Astrocyte (in vitro differentiated cells and primary cell): ENCODE results near the gene HMOX2. TPM values are rescaled to one million over a fixed set of nuclear protein-coding genes. Genes with fewer than 3 reads are reported as not detected.

ENCODE experiments used
- DNase-seq: peaks from one replicate; pipeline ENCODE4 v3.0.0-alpha.2; 2010; ENCODE audit warnings: low read depth
- FAIRE-seq: peaks from 2 replicates; lab custom pipeline; 2011; peaks lifted over from hg19 to GRCh38; lab: Jason Lieb, UNC
- H2AFZ ChIP-seq: 2 replicates; pipeline ENCODE4 v1.6.0; 2012; ENCODE audit warnings: low read depth, low read length, inconsistent platforms
- H3K27ac ChIP-seq: 2 replicates; pipeline ENCODE4 v1.5.1; 2011; ENCODE audit warnings: low read depth, low read length, inconsistent platforms
- H3K27me3 ChIP-seq: 2 replicates; pipeline ENCODE4 v1.6.0; 2011; ENCODE audit warnings: low read length, inconsistent platforms; ENCODE audit not compliant: insufficient read depth
- H3K36me3 ChIP-seq: 2 replicates; pipeline ENCODE4 v1.5.1; 2011; ENCODE audit warnings: low read length, inconsistent platforms; ENCODE audit not compliant: insufficient read depth
- H3K4me1 ChIP-seq: 2 replicates; pipeline ENCODE4 v1.5.1; 2011; ENCODE audit warnings: low read length, inconsistent platforms; ENCODE audit not compliant: insufficient read depth
- H3K4me2 ChIP-seq: 2 replicates; pipeline ENCODE4 v1.6.0; 2012; ENCODE audit warnings: low read length, inconsistent platforms
- H3K4me3 ChIP-seq: 2 replicates; pipeline ENCODE4 v1.5.1; 2011; ENCODE audit warnings: low read depth, mild to moderate bottlenecking, low read length, inconsistent platforms; ENCODE audit not compliant: insufficient read depth
- H3K79me2 ChIP-seq: 2 replicates; pipeline ENCODE4 v1.6.0; 2012; ENCODE audit warnings: mild to moderate bottlenecking, low read length, inconsistent platforms; ENCODE audit not compliant: insufficient read depth
- H3K9ac ChIP-seq: 2 replicates; pipeline ENCODE4 v1.6.0; 2012; ENCODE audit warnings: mild to moderate bottlenecking, low read length, inconsistent platforms
- H3K9me3 ChIP-seq: 2 replicates; pipeline ENCODE4 v1.5.1; 2012; ENCODE audit warnings: low read depth, mild to moderate bottlenecking, low read length, inconsistent platforms; ENCODE audit not compliant: insufficient read depth
- H4K20me1 ChIP-seq: 2 replicates; pipeline ENCODE4 v1.6.0; 2012; ENCODE audit warnings: low read length, inconsistent platforms; ENCODE audit not compliant: insufficient read depth
- H3K27ac Mint-ChIP-seq: one replicate; pipeline ENCODE4 v1.8.0; 2021; ENCODE audit warnings: mild to moderate bottlenecking, mixed read lengths; ENCODE audit not compliant: unreplicated experiment
- H3K27me3 Mint-ChIP-seq: one replicate; pipeline ENCODE4 v1.8.0; 2021; ENCODE audit warnings: low read depth, mixed read lengths; ENCODE audit not compliant: unreplicated experiment
- H3K36me3 Mint-ChIP-seq: one replicate; pipeline ENCODE4 v1.8.0; 2021; ENCODE audit warnings: low read depth, mixed read lengths; ENCODE audit not compliant: unreplicated experiment
- H3K4me1 Mint-ChIP-seq: one replicate; pipeline ENCODE4 v1.8.0; 2021; ENCODE audit warnings: low read depth, mixed read lengths; ENCODE audit not compliant: unreplicated experiment
- H3K4me3 Mint-ChIP-seq: one replicate; pipeline ENCODE4 v1.8.0; 2021; ENCODE audit warnings: mild to moderate bottlenecking, moderate library complexity, mixed read lengths; ENCODE audit not compliant: unreplicated experiment
- H3K9me3 Mint-ChIP-seq: one replicate; pipeline ENCODE4 v1.8.0; 2021; ENCODE audit warnings: mild to moderate bottlenecking, mixed read lengths; ENCODE audit not compliant: unreplicated experiment
- EZH2 ChIP-seq: IDR thresholded peaks from 2 replicates; pipeline ENCODE4 v1.6.1; 2012; ENCODE audit warnings: mild to moderate bottlenecking, low read length, inconsistent platforms; ENCODE audit not compliant: insufficient read depth
- total RNA-seq: library from RNA; stranded (reverse); gene quantifications from 2 replicates; pipeline ENCODE4 v1.2.1, GENCODE V29; 2021
- TF ChIP-seq, protein P1 (sequence below): IDR thresholded peaks from 2 replicates; pipeline ENCODE4 v1.5.1; 2011; ENCODE audit warnings: low read depth, mild to moderate bottlenecking, inconsistent platforms, low read length, moderate library complexity; ENCODE audit not compliant: insufficient read depth

Gene HMOX2
- total RNA-seq, 1 donor from 2014 or later: 64.9 TPM

DNA sequence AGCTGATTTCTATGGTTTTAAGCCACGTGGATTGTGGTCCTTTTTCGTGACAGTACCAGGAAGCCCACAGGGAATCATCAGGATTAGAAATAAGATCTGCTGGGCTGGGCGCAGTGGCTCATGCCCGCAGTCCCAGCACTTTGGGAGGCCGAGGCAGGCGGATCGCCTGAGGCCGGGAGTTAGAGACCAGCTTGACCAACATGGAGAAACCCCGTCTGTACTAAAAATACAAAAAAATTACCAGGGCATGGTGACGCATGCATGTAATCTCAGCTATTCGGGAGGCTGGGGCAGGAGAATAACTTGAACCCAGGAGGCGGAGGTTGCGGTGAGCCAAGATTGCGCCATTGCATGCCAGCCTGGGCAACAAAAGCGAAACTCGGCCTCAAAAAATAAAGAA lies 8.3 kb upstream of the HMOX2 start:
- no peak for FAIRE-seq
- H3K27ac ChIP-seq: no peak overlapping the region
- peaks cover 17% of the 10 kb centered on the region for H3K36me3 Mint-ChIP-seq

DNA sequence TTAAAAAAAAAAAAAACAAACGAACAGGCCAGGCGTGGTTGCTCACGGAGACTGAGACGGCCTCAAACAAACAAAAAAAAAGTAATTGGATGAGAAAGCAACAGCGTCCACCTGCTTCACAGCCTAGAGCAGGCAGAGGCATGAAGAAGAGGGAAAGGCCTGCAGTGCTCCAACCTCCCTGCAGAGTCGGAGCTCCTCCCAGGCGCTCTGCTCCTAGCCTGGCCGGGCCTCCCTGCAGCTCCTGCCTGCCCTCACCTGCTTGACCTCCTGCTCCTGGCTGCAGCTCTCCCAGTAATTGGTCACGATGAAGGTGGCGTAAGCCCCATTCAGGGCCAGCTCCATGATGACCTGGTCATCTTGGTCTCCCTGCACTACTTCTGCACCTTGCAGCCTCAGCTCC lies 7.2 kb upstream of the HMOX2 start:
- Histone ChIP-seq H3K4me1 (peaks cover 12% of the 10 kb centered on the region), H3K36me3 (no peaks in the 10 kb centered on the region), H3K27me3 (no peaks in the 10 kb centered on the region), H2AFZ (no peak overlapping the region), H3K79me2 (peaks cover 5% of the 10 kb centered on the region), H3K9ac (no peak overlapping the region), H3K4me2 (no peak overlapping the region), H3K9me3 (no peaks in the 10 kb centered on the region), H4K20me1 (no peaks in the 10 kb centered on the region), H3K4me3 (no peak overlapping the region), H3K27ac (no peak overlapping the region)
- H3K27ac Mint-ChIP-seq: no peak overlapping the region
- peaks cover 6% of the 10 kb centered on the region for H3K4me1 Mint-ChIP-seq
- no peaks in the 10 kb centered on the region for H3K27me3 Mint-ChIP-seq
- H3K4me3 Mint-ChIP-seq: no peak overlapping the region
- H3K9me3 Mint-ChIP-seq: peaks cover 1% of the 10 kb centered on the region
- DNase-seq (no peak), FAIRE-seq (no peak)
- peaks cover 18% of the 10 kb centered on the region for H3K36me3 Mint-ChIP-seq
- TF ChIP-seq, protein P1, sequence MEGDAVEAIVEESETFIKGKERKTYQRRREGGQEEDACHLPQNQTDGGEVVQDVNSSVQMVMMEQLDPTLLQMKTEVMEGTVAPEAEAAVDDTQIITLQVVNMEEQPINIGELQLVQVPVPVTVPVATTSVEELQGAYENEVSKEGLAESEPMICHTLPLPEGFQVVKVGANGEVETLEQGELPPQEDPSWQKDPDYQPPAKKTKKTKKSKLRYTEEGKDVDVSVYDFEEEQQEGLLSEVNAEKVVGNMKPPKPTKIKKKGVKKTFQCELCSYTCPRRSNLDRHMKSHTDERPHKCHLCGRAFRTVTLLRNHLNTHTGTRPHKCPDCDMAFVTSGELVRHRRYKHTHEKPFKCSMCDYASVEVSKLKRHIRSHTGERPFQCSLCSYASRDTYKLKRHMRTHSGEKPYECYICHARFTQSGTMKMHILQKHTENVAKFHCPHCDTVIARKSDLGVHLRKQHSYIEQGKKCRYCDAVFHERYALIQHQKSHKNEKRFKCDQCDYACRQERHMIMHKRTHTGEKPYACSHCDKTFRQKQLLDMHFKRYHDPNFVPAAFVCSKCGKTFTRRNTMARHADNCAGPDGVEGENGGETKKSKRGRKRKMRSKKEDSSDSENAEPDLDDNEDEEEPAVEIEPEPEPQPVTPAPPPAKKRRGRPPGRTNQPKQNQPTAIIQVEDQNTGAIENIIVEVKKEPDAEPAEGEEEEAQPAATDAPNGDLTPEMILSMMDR: no peak
- no peak for TF ChIP-seq EZH2

More for the DNA sequence above, 8.3 kb upstream of the HMOX2 start:
- Histone ChIP-seq H3K4me3 (no peak overlapping the region), H2AFZ (no peak overlapping the region), H4K20me1 (peaks cover 5% of the 10 kb centered on the region), H3K79me2 (no peaks in the 10 kb centered on the region), H3K4me1 (peaks cover 12% of the 10 kb centered on the region), H3K36me3 (no peaks in the 10 kb centered on the region), H3K9ac (no peak overlapping the region), H3K4me2 (no peak overlapping the region), H3K27me3 (no peaks in the 10 kb centered on the region), H3K9me3 (no peaks in the 10 kb centered on the region)
- TF ChIP-seq, protein P1: no peak
- no peak for TF ChIP-seq EZH2
- Mint-ChIP-seq H3K4me1 (peaks cover 12% of the 10 kb centered on the region), H3K27me3 (no peaks in the 10 kb centered on the region), H3K27ac (no peak overlapping the region), H3K4me3 (no peak overlapping the region), H3K9me3 (peaks cover 1% of the 10 kb centered on the region)
- no peak for DNase-seq

DNA sequence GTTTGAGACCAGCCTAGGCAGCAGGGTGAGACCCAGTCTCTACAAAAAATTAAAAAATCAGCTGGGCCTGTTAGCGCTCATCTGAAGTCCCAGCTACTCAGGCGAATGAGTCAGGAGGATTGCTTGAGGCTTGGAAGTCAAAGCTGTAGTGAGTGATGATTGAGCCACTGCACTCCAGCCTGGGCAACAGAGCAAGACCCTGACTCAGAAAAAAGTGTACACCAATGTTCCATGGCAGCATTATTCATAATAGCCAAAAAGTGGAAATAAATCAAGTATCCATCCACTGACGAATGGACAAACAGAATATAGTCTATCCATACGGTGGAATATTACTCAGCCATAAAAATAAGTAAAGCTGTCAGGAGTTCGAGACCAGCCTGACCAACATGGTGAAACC lies 4.3 kb upstream of the HMOX2 start:
- H4K20me1 ChIP-seq: peaks cover under 1% of the 10 kb centered on the region
- Mint-ChIP-seq H3K36me3 (peaks cover 6% of the 10 kb centered on the region), H3K4me3 (no peak overlapping the region), H3K9me3 (peaks cover 3% of the 10 kb centered on the region), H3K27ac (no peak overlapping the region), H3K4me1 (peaks cover 5% of the 10 kb centered on the region), H3K27me3 (no peaks in the 10 kb centered on the region)
- DNase-seq: no peak
- no peak overlapping the region for H3K27ac ChIP-seq
- H3K4me1 ChIP-seq: peaks cover 9% of the 10 kb centered on the region
- no peak for FAIRE-seq
- H3K36me3 ChIP-seq: no peaks in the 10 kb centered on the region
- TF ChIP-seq, protein P1: no peak
- no peak overlapping the region for H2AFZ ChIP-seq
- H3K79me2 ChIP-seq: peaks cover 22% of the 10 kb centered on the region
- H3K4me3 ChIP-seq: no peak overlapping the region
- H3K4me2 ChIP-seq: no peak overlapping the region
- no peaks in the 10 kb centered on the region for H3K9me3 ChIP-seq
- no peaks in the 10 kb centered on the region for H3K27me3 ChIP-seq
- no peak overlapping the region for H3K9ac ChIP-seq
